ENCODE results near the gene PIANP.

PIANP gene

DNA sequence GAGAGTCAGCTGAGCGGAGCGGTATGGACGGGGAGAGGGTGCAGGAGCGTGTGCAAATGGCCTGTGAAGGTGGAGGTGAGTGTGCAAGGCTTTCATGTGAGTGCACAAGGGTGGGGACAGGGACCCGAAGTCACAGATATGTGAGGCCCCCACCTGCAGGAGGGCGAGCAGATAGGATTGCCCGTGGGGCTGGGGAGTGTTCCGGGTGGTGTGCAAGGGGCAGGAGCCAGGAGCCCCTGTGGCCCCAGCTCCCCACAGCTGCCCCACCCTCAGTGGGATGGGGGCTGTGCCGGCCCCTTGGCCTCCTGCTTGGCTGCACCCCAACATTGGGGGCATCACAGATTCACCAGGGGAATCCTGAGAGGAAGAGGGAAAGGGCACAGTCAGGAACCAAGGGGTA is 5.9 kb downstream of the PIANP start:
- TF ChIP-seq, protein P1, sequence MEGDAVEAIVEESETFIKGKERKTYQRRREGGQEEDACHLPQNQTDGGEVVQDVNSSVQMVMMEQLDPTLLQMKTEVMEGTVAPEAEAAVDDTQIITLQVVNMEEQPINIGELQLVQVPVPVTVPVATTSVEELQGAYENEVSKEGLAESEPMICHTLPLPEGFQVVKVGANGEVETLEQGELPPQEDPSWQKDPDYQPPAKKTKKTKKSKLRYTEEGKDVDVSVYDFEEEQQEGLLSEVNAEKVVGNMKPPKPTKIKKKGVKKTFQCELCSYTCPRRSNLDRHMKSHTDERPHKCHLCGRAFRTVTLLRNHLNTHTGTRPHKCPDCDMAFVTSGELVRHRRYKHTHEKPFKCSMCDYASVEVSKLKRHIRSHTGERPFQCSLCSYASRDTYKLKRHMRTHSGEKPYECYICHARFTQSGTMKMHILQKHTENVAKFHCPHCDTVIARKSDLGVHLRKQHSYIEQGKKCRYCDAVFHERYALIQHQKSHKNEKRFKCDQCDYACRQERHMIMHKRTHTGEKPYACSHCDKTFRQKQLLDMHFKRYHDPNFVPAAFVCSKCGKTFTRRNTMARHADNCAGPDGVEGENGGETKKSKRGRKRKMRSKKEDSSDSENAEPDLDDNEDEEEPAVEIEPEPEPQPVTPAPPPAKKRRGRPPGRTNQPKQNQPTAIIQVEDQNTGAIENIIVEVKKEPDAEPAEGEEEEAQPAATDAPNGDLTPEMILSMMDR (conservative IDR thresholded peaks at IDR 0.05) = no peak
- H3K27ac ChIP-seq = no peak overlapping the region

GRCh38 chr12:6693832-6694355 is 6.7 kb downstream of the PIANP start:
- H3K27ac ChIP-seq = no peak overlapping the region
- TF ChIP-seq, protein P1 (conservative IDR thresholded peaks at IDR 0.05) = no peak

DNA sequence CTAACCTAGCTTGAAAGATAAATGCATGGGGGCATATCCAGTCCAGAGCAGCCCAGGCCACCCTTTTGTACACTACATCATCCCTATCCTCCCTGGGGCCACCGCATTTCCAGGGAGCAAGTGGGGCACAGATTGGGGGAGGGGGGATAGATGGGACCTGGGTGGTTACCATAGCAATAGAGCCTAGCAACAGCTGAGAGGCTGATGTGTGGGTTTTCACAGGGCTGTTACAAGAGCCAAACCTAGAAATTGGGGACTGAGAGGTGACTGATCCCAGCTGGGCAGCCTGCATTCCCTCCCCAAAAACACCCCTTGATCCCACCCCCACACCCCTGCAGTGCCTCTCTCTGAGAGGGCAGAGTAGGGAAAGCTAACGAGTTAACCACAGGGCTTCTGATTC is 7.7 kb downstream of the PIANP start:
- TF ChIP-seq, protein P1 (conservative IDR thresholded peaks at IDR 0.05) = no peak
- H3K27ac ChIP-seq = no peak overlapping the region

DNA sequence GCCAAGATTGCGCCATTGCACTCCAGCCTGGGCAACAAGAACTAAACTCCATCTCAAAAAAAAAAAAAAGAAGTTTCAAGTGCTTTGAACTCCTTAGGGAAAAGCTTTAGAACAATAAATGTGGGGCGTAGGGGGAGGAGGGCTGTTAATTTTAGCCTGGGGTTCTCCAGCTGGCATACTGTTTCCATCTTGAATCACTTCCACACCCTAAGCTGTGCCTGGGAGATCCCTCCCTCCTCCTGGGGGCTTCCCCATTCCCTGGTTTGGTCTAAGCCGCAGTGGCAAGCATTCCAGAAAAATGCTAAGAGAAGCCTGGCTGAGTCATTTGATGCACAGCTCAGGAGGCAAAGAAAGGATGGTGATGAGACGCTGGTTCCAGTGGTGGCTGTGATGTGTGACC is 9.1 kb downstream of the PIANP start:
- TF ChIP-seq, protein P1 (conservative IDR thresholded peaks at IDR 0.05) = no peak

DNA sequence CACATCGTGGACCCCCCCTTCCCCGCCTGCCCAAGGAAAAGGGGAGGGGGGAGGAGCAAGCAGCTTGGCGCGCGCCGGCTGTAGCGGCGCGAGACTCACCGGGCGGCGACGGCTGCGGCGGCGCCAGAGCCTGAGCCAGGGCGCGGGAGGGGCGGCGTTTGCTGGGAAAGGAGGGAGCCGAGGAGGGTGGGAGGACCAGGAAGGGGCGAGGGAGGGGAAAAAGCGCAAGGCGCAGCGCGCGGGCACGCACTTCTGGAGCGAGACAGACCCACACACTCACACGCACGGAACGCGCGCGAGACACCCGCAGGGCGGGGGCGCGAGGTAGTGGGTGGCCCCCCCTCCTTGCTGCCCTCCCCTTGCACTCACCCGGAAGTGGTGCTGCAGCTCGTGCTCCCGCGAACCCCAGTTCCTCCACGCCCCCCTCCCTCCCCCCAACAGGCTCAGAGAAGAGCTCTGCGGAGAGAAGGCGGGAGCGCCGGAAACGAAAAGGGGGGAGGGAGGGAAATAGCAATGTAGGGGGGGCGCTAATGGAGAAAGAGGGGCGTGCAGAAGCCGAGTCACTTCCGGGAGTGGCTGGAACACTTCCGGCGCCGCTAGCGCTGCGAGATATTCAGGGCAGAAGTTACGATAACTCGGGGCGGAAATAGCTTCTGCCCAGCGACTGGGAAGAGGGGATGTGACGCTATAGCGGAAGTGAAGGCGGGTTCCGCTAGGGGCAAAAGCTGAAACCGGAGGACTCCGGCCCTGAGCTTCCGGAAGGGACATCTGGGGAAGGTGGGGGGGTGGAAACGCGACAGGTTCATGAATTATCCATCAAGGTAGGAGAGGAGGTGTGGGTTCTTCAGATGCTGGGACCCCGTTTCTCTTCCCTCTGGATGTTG is 11.4 kb downstream of the PIANP start, which contains the start of gene ZNF384:
TSS of gene ZNF384 (minus strand) at position 377 of the 884 bp plus-strand sequence. CDS start 9,855 bp downstream, outside the sequence.
- TF ChIP-seq, protein P1 (conservative IDR thresholded peaks at IDR 0.05) = no peak
- H3K27ac ChIP-seq = peak within 1 kb of the TSS; percentile 98

More for the DNA sequence above, 9.1 kb downstream of the PIANP start:
- no peak overlapping the region for H3K27ac ChIP-seq

DNA sequence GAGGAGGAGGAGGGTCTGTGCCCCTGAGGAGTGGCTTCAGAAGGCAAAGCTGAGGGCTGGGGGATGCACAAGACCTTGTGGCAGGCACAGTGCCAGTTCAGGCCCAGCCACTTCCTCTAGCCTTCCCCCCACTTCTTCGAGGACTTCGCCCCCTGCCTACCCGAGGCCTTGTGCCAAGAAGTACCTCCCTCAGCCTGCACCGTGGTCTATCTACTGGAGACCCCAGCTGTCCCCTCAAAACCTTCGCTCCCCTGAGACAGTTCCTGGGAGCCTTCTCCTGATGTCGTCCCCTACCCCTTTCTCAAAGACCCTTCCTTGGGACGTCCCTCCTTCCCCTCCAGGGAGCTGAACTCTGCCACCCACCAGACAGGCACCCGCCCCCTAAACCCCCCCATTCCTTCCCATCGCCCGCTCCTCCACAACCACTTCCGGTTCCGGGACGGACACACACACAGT is 12.0 kb downstream of the PIANP start:
- H3K27ac ChIP-seq = peak overlapping the region; percentile 98
- TF ChIP-seq, protein P1 (conservative IDR thresholded peaks at IDR 0.05) = no peak

DNA sequence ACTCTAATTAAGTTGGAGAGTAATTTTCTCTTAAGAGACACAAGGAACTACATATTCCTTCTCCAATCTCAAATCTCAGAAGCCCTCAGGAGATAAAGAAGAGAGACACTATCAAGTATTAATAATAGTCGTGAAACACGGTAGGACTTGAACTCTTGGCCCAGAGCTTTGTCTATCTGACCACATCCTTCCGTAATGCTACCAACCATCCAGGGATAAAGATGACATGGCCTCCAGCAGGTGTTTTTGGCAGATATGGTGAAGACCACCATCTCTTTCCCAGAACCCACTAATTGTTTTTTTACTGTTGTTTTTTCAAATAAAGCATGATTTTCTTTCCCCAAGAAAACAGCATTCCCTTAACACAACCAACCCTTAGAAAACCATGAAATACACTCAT is 14.8 kb downstream of the PIANP start:
- H3K27ac ChIP-seq = no peak overlapping the region
- TF ChIP-seq, protein P1 (conservative IDR thresholded peaks at IDR 0.05) = no peak
